Lower leg skin (tissue), 4 donors: ENCODE results near the gene GRB7. TPM values are rescaled to one million over a fixed set of nuclear protein-coding genes. Genes with fewer than 3 reads are reported as not detected.

Experiments
- DNase-seq, 2 donors: peaks; one replicate each; pipeline ENCODE4 v3.0.0-alpha.2; 2019; ENCODE audit warnings: low spot score in 2 of 2
- H3K4me3 ChIP-seq: fragments of 200-600 bp; sonication (generic); 2 replicates; pipeline ENCODE4 v1.5.1; 2017; ENCODE audit warnings: mild to moderate bottlenecking, low read depth; ENCODE audit not compliant: poor library complexity, severe bottlenecking
- POLR2A ChIP-seq, 2 donors: fragments of 450-650 bp; IDR thresholded peaks; one replicate each; pipeline ENCODE4 v1.6.1; 2016 to 2017; ENCODE audit warnings: antibody characterized with exemption in 2 of 2, mild to moderate bottlenecking in 1 of 2, moderate library complexity in 1 of 2
- WGBS, 2 donors: methylation state at CpG; one replicate each; pipeline ENCODE4 v1.1.5; 2018; 5-methylcytosine and 5-hydroxymethylcytosine counted together
- intact Hi-C: fragments of 100-400 bp; cut with DNase I; formaldehyde crosslinking; loops from one replicate; pipeline ENCODE4 v1.15.0; 2023; ENCODE audit warnings: low total_unique reads
- total RNA-seq, 4 donors: library from RNA; depleted of rRNA; stranded (reverse); fragments of >200 nt; gene quantifications; one replicate each; pipeline ENCODE4 v1.1.0, GENCODE V29; 2016
- TF ChIP-seq, protein P1 (sequence below), 3 donors: fragments of 450-650 bp; IDR thresholded peaks; one replicate each; pipeline ENCODE4 v1.5.1; 2016; ENCODE audit warnings: antibody characterized with exemption in 3 of 3, mild to moderate bottlenecking in 3 of 3, moderate library complexity in 2 of 3

The GRB7 gene
- total RNA-seq, 4 donors from 2014 or later = 66.0 to 148 (median 97.4) TPM

DNA sequence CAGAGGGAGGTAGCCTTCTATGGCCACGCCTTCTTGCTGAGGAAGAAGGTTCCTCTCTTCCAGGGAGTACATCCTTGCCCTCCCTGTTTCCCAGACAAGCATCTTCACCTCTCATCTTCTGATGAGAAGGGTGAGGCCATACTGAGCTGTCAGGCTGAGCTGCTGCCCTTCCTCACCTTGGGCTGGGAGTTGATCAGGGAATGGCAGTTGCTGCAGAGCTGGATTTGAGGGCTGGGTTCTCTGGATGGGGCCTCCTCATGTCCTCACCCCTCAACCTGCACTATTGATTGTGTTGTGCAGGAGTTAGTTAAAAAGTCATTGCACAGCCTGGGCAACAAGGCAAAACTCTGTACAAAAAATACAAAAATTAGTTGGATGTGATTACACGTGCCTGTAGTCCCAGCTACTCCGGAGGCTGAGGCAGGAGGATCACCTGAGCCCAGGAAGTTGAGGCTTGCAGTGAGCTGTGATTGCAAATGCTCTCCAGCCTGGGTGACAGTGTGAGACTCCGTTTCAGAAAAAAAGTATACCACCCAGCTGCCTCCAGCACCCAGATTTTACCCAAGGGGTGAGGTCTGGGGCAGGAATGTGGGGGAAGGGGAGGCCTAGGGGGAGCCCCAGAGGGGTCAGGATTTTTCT, 35.8 kb upstream of the GRB7 start:
- DNase-seq = no peak
- H3K4me3 ChIP-seq = no peak overlapping the region
- WGBS, 2 donors = 59 to 63% methylated on average over 4 of the region's 4 CpGs
- intact Hi-C loops = no loop called here
- TF ChIP-seq, protein P1, sequence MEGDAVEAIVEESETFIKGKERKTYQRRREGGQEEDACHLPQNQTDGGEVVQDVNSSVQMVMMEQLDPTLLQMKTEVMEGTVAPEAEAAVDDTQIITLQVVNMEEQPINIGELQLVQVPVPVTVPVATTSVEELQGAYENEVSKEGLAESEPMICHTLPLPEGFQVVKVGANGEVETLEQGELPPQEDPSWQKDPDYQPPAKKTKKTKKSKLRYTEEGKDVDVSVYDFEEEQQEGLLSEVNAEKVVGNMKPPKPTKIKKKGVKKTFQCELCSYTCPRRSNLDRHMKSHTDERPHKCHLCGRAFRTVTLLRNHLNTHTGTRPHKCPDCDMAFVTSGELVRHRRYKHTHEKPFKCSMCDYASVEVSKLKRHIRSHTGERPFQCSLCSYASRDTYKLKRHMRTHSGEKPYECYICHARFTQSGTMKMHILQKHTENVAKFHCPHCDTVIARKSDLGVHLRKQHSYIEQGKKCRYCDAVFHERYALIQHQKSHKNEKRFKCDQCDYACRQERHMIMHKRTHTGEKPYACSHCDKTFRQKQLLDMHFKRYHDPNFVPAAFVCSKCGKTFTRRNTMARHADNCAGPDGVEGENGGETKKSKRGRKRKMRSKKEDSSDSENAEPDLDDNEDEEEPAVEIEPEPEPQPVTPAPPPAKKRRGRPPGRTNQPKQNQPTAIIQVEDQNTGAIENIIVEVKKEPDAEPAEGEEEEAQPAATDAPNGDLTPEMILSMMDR (IDR thresholded peaks at IDR 0.05) = no peak
- no peak for TF ChIP-seq POLR2A (IDR thresholded peaks at IDR 0.05)

DNA sequence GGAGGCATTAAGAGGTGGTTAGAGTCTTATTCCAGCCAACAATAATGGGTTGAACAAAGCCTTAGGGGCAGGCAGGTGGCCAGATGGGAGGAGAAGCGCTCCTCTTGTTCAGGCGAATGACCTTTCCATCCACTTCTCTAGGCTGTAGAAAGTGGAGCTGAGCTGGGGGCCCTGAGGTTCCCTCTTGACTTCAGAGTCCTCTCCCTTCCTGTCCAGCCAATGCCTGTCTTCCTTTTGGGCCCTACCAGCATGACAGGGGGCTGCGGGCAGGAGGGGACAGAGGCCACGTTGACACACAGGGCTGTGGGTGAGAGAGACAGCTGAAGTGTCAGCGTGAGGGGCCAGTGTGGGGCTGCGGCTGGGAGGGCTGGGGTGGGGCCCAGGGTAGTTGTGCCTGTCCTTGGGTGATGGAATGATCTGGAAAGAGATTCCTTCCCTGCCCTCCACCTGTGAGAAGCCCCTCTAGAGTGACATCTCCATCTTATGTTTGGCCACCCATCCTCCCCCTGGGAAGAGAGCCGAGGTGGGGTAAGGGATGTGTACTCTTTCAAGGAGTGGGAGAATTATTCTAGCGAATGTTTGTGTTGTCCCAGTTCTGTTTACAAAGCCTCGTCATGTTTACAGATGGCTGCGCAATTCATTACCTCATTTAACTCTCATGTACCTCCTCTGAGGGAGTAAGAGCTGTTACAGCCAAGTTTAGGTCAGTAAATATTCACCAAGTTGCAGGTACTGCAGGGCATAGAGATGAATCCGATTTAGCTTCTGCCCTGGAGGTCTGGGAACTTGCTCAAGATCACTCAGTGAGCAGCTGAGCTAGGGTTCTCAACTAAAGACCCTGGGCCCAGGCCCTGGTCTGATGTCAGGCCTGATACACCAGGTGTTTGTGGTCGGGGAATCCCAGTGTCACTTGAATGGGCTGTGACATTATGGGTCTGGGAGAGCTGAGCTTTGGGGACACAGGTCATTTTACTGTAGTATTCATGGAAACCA, 34.5 kb upstream of the GRB7 start:
- TF ChIP-seq, protein P1 (IDR thresholded peaks at IDR 0.05) = no peak
- TF ChIP-seq POLR2A (IDR thresholded peaks at IDR 0.05) = no peak
- intact Hi-C loops = no loop called here
- H3K4me3 ChIP-seq = no peak overlapping the region
- no peak for DNase-seq
- 60 to 66% methylated on average over 11 to 12 of the region's 12 CpGs for WGBS, 2 donors

DNA sequence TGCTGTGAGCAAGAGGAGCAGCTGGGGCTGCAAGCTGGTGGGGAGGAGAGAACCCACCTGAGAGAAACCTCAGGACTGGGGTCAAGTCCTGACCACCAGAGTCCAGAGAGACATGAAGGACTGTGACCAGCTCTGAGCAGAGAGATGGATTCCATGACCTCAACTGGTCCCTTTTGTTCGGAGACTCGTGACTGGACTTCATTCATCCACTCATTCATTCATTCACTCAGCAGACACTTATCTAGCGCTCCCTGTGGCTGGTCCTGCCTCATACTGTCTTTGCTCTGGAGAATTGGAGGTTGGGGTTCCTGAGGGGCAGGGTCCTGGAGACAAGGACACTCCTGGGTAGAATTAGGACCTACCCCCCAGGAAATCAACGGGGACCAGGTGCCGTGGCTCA, 33.8 kb upstream of the GRB7 start:
- H3K4me3 ChIP-seq = no peak overlapping the region
- WGBS, 2 donors = 79 to 81% methylated on average over 5 of the region's 5 CpGs
- intact Hi-C loops = no loop called here
- no peak for TF ChIP-seq POLR2A (IDR thresholded peaks at IDR 0.05)
- no peak for DNase-seq

DNA sequence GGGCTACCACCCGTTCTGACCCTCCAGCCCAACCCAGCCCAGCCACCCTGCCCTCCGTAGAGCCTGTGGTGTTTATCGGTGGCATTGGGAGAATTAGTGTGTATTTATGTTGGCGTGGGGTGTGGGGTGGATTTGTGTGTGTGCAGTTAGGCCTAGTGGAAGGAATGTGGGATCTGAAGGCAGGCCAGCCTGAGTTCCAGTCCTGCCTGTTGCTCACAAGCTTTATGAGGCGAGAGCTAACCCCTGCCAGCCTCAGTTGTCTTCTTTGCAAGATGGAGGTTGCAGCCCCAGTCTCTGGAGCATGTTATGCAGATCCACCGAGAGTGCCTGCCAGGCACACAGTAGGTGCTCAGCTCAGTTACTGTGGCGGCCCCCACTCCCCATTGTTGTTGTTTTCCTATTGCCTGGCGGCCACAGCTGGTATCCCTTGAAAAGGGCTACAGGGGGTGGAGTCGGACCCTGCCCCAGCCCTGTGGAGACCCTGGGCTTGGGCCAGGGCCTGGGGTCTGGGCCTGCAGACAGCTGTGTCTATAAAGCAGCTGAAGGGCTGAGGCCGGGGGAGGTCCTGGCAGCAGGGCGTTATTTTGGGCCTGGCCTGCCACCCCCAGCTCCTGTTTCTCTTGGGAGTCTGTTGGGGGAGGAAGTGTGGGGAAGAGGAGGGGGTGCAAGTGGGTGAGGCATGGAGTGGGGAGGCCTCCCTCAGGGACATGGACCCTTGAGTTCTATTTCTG, 32.8 kb upstream of the GRB7 start:
- WGBS, 2 donors = 52 to 59% methylated on average over 11 of the region's 11 CpGs

DNA sequence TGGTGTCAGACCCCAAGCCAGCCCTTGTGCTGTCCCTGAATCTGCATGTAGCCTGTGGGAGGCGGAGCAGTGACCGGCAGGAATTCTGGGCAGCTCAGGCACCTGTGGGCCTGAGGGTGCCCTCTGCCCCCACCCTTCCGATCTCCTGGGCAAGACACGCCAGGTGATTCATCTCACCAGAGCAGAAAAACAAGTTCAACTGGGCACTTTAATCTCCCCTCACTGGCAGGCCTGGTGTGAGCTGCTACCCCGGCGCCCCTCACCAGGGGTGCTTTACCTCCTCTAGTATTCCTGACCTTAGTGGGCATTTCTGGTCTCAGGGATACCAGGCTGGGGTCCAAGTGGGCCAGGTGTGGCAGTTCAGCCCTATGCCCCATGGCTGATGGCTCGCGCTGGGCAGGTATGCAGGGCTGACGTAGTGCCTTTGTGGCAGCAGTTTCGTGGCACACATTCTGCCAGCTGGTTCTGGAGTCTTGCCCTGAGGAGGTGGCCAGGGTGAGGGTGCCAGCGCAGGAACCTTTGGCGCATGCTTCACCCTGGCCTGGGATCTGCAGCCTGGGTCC, 31.9 kb upstream of the GRB7 start:
- WGBS, 2 donors = 42 to 58% methylated on average over 10 to 11 of the region's 12 CpGs
- H3K4me3 ChIP-seq = no peak overlapping the region
- TF ChIP-seq, protein P1 (IDR thresholded peaks at IDR 0.05) = no peak
- TF ChIP-seq POLR2A (IDR thresholded peaks at IDR 0.05) = no peak
- DNase-seq = peak in 1 of 2 donors; percentile 39
- intact Hi-C loops = no loop called here

More for the DNA sequence above, 32.8 kb upstream of the GRB7 start:
- no peak overlapping the region for H3K4me3 ChIP-seq
- intact Hi-C loops = no loop called here
- TF ChIP-seq, protein P1 (IDR thresholded peaks at IDR 0.05) = no peak
- no peak for DNase-seq
